Astrocyte (in vitro differentiated cells and primary cell): ENCODE measurements around the gene MAPKAP1. TPM values are rescaled to one million over a fixed set of nuclear protein-coding genes. Genes with fewer than 3 reads are reported as not detected.

ENCODE experiments used
- DNase-seq: peaks from one replicate; pipeline ENCODE4 v3.0.0-alpha.2; 2010; ENCODE audit warnings: low read depth
- FAIRE-seq: peaks from 2 replicates; lab custom pipeline; 2011; peaks lifted over from hg19 to GRCh38; lab: Jason Lieb, UNC
- H2AFZ ChIP-seq: 2 replicates; pipeline ENCODE4 v1.6.0; 2012; ENCODE audit warnings: low read depth, low read length, inconsistent platforms
- H3K27ac ChIP-seq: 2 replicates; pipeline ENCODE4 v1.5.1; 2011; ENCODE audit warnings: low read depth, low read length, inconsistent platforms
- H3K27me3 ChIP-seq: 2 replicates; pipeline ENCODE4 v1.6.0; 2011; ENCODE audit warnings: low read length, inconsistent platforms; ENCODE audit not compliant: insufficient read depth
- H3K36me3 ChIP-seq: 2 replicates; pipeline ENCODE4 v1.5.1; 2011; ENCODE audit warnings: low read length, inconsistent platforms; ENCODE audit not compliant: insufficient read depth
- H3K4me1 ChIP-seq: 2 replicates; pipeline ENCODE4 v1.5.1; 2011; ENCODE audit warnings: low read length, inconsistent platforms; ENCODE audit not compliant: insufficient read depth
- H3K4me2 ChIP-seq: 2 replicates; pipeline ENCODE4 v1.6.0; 2012; ENCODE audit warnings: low read length, inconsistent platforms
- H3K4me3 ChIP-seq: 2 replicates; pipeline ENCODE4 v1.5.1; 2011; ENCODE audit warnings: low read depth, mild to moderate bottlenecking, low read length, inconsistent platforms; ENCODE audit not compliant: insufficient read depth
- H3K79me2 ChIP-seq: 2 replicates; pipeline ENCODE4 v1.6.0; 2012; ENCODE audit warnings: mild to moderate bottlenecking, low read length, inconsistent platforms; ENCODE audit not compliant: insufficient read depth
- H3K9ac ChIP-seq: 2 replicates; pipeline ENCODE4 v1.6.0; 2012; ENCODE audit warnings: mild to moderate bottlenecking, low read length, inconsistent platforms
- H3K9me3 ChIP-seq: 2 replicates; pipeline ENCODE4 v1.5.1; 2012; ENCODE audit warnings: low read depth, mild to moderate bottlenecking, low read length, inconsistent platforms; ENCODE audit not compliant: insufficient read depth
- H4K20me1 ChIP-seq: 2 replicates; pipeline ENCODE4 v1.6.0; 2012; ENCODE audit warnings: low read length, inconsistent platforms; ENCODE audit not compliant: insufficient read depth
- H3K27ac Mint-ChIP-seq: one replicate; pipeline ENCODE4 v1.8.0; 2021; ENCODE audit warnings: mild to moderate bottlenecking, mixed read lengths; ENCODE audit not compliant: unreplicated experiment
- H3K27me3 Mint-ChIP-seq: one replicate; pipeline ENCODE4 v1.8.0; 2021; ENCODE audit warnings: low read depth, mixed read lengths; ENCODE audit not compliant: unreplicated experiment
- H3K36me3 Mint-ChIP-seq: one replicate; pipeline ENCODE4 v1.8.0; 2021; ENCODE audit warnings: low read depth, mixed read lengths; ENCODE audit not compliant: unreplicated experiment
- H3K4me1 Mint-ChIP-seq: one replicate; pipeline ENCODE4 v1.8.0; 2021; ENCODE audit warnings: low read depth, mixed read lengths; ENCODE audit not compliant: unreplicated experiment
- H3K4me3 Mint-ChIP-seq: one replicate; pipeline ENCODE4 v1.8.0; 2021; ENCODE audit warnings: mild to moderate bottlenecking, moderate library complexity, mixed read lengths; ENCODE audit not compliant: unreplicated experiment
- H3K9me3 Mint-ChIP-seq: one replicate; pipeline ENCODE4 v1.8.0; 2021; ENCODE audit warnings: mild to moderate bottlenecking, mixed read lengths; ENCODE audit not compliant: unreplicated experiment
- CTCF ChIP-seq: IDR thresholded peaks from 2 replicates; pipeline ENCODE4 v1.5.1; 2011; ENCODE audit warnings: low read depth, mild to moderate bottlenecking, inconsistent platforms, low read length, moderate library complexity; ENCODE audit not compliant: insufficient read depth
- EZH2 ChIP-seq: IDR thresholded peaks from 2 replicates; pipeline ENCODE4 v1.6.1; 2012; ENCODE audit warnings: mild to moderate bottlenecking, low read length, inconsistent platforms; ENCODE audit not compliant: insufficient read depth
- total RNA-seq: library from RNA; stranded (reverse); gene quantifications from 2 replicates; pipeline ENCODE4 v1.2.1, GENCODE V29; 2021

Gene MAPKAP1
- total RNA-seq, 1 donor from 2014 or later: 109 TPM

- Histone ChIP-seq H3K4me1 (peaks cover 14% of the 10 kb centered on the region), H3K9me3 (no peaks in the 10 kb centered on the region), H3K9ac (no peak overlapping the region), H3K36me3 (no peaks in the 10 kb centered on the region), H3K4me2 (peak overlapping the region; percentile 26), H3K79me2 (no peaks in the 10 kb centered on the region), H2AFZ (no peak overlapping the region), H3K27ac (peak overlapping the region; percentile 10), H3K27me3 (no peaks in the 10 kb centered on the region), H3K4me3 (no peak overlapping the region), H4K20me1 (peaks cover 18% of the 10 kb centered on the region)
- FAIRE-seq: no peak
- no peaks in the 10 kb centered on the region for H3K27me3 Mint-ChIP-seq
- H3K4me1 Mint-ChIP-seq: peaks cover 27% of the 10 kb centered on the region
- peaks cover 9% of the 10 kb centered on the region for H3K36me3 Mint-ChIP-seq
- H3K4me3 Mint-ChIP-seq: no peak overlapping the region
- no peaks in the 10 kb centered on the region for H3K9me3 Mint-ChIP-seq
- DNase-seq: no peak
- H3K27ac Mint-ChIP-seq: peak overlapping the region; percentile 66
- no peak for TF ChIP-seq EZH2
- no peak for TF ChIP-seq CTCF
Observed at GRCh38 chr9:125495172-125496119, 211.6 kb downstream of the MAPKAP1 start.

GRCh38 chr9:125494653-125494915 is 212.4 kb downstream of the MAPKAP1 start:
- no peaks in the 10 kb centered on the region for H3K79me2 ChIP-seq
- no peak for DNase-seq
- peaks cover 27% of the 10 kb centered on the region for H3K4me1 Mint-ChIP-seq
- H3K27me3 ChIP-seq: no peaks in the 10 kb centered on the region
- H3K27ac ChIP-seq: peak overlapping the region; percentile 10
- H3K4me3 ChIP-seq: no peak overlapping the region
- H3K9ac ChIP-seq: no peak overlapping the region
- no peak overlapping the region for H2AFZ ChIP-seq
- no peaks in the 10 kb centered on the region for H3K36me3 ChIP-seq
- H4K20me1 ChIP-seq: peaks cover 18% of the 10 kb centered on the region
- H3K4me1 ChIP-seq: peaks cover 14% of the 10 kb centered on the region
- no peaks in the 10 kb centered on the region for H3K9me3 ChIP-seq
- H3K27me3 Mint-ChIP-seq: no peaks in the 10 kb centered on the region
- TF ChIP-seq EZH2: no peak
- no peak for TF ChIP-seq CTCF
- peak; percentile 23 for FAIRE-seq
- H3K9me3 Mint-ChIP-seq: no peaks in the 10 kb centered on the region
- no peak overlapping the region for H3K4me3 Mint-ChIP-seq
- peak overlapping the region; percentile 60 for H3K27ac Mint-ChIP-seq
- peaks cover 9% of the 10 kb centered on the region for H3K36me3 Mint-ChIP-seq
- H3K4me2 ChIP-seq: peak overlapping the region; percentile 26
